ENCODE data around the gene ADM2. TPM values are rescaled to one million over a fixed set of nuclear protein-coding genes. Genes with fewer than 3 reads are reported as not detected.
"Not testable (repeated sequence)": the region's sequence is repeated elsewhere in the genome, so short reads cannot be mapped to it uniquely, and the experiment has no call there.

The ADM2 gene
- total RNA-seq, 1 experiment from 2014 or later, result 4.2 TPM

DNA sequence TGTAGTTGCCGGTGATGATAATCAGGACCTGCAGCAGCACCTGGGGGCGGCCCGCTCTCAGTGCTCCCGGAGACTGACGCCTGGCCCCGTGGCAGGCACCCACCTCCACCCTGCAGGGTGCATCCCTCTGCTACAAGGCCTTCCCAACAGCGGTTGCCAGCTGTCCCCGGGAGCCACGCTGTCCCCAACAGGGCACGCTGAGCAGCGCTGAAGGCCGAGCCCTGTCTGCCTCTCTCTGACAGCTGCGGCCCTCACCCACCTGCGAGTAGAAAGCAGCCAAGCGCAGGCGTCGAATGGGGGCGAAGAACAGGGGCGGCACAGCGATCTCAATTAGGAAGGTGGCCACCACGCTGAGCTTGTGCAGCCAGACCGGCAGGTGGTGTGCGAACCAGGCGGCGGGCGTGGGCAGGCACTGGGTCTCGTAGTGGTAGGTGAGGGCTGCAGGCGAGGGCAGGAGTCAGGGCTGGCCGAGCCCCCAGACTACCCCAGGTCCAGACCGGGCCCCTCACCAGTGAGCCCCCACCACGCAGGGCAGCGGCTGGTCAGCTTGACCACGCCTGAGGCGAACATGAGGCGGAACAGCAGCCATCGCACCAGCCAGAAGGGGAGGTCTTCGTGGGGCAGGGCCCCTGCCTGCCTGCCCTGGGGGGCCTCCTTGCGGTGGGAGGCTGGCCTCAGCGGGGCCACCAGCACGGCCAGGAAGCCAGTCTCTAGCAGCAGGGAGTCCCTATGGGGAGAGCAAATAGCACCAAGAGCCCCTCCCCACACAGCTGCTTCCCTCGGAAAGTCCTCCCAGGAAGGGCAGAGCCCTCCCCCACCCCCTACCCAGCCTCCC, 24.6 kb downstream of the ADM2 start:
- DNase-seq (ENCODE audit: low spot score), result no peak

DNA sequence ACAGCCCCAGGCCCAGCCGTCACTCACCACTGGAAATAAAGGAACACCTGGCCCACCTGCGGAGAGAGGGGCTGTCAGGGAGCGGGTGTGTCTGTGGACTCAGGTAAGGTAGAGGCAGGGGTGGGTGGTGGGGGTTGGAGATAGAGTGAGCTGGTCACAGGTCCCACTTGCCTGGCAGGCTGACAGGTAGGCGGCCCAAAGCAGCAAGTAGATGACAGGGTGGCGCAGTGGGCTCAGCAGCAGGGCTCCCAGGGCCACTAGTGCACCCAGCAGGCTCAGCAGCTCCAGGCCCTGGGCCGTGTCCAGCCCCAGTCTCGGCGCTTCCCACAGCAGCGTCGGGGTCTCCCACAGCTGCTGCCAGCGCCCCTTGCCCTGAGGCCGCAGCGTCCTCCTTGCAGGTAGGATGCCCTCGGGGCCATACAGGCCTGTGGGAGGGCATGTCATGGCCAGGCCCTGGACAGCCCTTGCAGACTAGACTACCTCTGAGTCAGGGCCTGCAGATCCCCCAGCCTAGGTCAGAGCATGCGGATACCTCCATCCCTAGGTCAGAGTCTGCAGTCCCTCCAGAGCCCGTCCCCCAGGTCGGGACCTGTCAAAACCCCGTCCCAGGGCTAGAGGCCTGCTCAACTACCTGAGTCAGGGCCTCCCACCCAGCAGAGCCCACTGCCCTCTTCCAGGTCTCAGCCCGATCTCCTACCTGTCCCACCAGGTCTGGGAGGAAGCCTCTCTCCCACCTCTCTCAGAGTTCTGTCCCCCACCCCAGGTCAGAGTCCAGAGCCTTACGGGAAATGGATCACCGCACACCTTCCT, 25.5 kb downstream of the ADM2 start:
- DNase-seq (ENCODE audit: low spot score), result no peak

DNA sequence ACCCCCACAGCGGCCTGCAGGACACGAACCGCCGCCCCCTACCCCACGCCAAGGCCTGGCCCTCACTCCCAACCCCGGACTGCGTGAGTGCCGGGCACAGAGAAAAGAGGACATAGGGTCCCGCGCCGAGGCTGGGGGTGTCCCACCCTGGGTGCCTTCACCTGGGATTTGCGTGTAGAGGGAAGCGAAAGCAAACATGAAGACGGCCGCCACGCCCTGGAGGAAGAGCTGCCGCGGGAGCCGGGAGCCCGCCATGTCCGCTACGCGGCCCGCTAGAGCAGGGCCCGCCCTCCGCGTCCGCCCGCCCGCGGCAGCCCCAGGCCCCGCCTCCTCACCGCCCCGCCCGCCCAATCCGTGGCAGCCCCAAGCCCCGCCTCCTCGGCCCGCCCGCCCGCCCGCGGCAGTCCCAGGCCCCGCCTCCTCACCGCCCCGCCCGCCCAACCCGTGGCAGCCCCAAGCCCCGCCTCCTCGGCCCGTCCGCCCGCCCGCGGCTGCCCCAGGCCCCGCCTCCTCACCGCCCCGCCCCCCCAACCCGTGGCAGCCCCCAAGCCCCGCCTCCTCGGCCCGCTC, 26.2 kb downstream of the ADM2 start, which contains the start of gene LMF2:
Gene LMF2, minus strand, starts transcription at position 282 of the 570 bp plus-strand sequence. Its CDS starts 27 bp downstream, at position 255.
- DNase-seq (ENCODE audit: low spot score), result no peak

DNA sequence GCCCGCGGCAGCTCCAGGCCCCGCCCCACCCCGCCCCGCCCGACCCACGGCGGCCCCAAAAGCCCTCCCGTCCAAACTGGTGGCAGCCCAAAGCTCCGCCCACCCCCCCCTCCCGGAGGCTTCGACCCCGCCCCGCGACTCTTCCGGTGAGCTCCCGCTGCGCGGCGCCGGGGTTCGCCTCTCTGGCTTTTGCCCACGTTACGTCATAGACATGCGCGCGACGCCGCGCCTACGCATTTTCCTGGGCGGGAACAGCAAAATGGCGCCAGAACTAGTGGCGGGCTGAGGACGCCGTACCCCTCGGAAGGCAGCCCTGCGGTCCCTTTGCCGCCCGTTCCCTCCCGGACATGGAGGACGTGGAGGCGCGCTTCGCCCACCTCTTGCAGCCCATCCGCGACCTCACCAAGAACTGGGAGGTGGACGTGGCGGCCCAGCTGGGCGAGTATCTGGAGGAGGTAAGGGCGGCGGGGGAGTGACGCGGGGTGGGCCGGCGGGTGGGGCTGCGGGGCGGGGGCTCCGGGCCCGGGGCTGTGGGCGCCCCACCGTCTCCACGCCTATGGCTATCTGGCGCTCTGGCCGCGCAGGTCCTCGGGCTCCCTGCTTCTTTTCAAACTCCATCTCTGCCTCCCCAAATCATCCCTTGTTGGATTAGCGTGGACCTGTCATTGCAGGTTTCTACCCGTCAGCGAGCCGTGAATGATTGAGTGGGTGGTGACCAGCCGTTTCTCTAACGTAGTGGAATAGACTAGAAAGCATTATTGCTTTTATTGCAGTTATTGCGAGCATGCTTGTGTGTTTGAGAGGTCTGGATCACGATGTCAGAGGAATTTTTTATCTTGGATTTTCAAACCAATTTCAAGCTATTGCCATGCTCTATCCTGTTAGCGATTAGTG, 26.9 kb downstream of the ADM2 start, which contains the start of gene NCAPH2:
Gene NCAPH2, plus strand, starts transcription at position 234 of the 894 bp plus-strand sequence. Its CDS starts 114 bp downstream, at position 348.
- DNase-seq (ENCODE audit: low spot score), result peak; percentile 92

DNA sequence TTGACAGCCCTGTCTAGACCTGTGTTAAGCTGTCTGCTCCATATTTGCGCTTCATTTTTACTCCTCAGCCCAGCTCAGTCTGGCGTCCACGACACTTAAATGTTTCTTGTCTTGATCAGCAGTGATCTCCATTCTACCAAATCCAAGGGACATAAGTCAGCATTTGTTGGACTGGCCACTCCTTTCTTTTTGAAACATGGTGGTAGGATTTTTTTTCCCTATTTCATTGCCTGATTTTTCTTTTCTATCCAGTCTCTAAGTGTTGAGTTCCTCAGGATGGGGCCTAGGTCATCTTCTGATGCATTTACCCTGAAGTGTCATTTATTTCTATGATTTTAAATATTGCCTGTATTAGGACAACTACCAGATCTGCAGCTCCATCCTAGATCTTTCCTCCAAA, 27.6 kb downstream of the ADM2 start:
- DNase-seq (ENCODE audit: low spot score), result no peak

DNA sequence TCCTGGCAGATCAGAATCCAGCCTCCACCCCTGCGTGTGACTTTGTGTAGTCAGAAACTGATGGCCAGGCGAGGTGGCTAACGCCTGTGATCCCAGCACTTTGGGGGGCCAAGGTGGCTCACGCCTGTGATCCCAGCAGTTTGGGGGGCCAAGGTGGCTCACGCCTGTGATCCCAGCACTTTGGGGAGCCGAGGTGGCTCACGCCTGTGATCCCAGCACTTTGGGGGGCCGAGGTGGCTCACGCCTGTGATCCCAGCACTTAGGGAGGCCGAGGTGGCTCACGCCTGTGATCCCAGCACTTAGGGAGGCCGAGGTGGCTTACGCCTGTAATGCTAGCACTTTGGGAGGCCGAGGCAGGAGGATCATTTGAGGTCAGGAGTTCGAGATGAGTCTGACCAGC, 31.8 kb downstream of the ADM2 start:
- DNase-seq (ENCODE audit: low spot score), result no peak

DNA sequence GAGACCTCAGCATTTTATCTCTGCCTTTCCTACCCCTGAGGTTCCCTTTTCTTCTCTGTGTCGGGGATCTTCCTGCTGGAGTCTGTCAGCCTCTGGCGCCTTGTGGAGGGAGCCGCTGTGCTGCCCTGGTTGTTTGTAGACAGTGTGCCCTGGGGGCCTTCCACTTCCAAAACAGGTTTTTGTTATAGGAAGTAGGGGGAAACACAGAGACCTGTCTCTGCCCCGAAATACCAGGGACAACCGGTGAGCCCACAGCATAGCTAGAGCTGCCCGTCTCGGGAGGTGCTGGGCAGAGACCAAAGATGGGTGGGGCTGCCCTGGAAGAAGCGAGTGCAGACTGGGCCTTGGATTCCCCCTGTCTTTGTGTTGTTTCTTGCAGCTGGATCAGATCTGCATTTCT, 34.7 kb downstream of the ADM2 start:
- no peak for DNase-seq (ENCODE audit: low spot score)

DNA sequence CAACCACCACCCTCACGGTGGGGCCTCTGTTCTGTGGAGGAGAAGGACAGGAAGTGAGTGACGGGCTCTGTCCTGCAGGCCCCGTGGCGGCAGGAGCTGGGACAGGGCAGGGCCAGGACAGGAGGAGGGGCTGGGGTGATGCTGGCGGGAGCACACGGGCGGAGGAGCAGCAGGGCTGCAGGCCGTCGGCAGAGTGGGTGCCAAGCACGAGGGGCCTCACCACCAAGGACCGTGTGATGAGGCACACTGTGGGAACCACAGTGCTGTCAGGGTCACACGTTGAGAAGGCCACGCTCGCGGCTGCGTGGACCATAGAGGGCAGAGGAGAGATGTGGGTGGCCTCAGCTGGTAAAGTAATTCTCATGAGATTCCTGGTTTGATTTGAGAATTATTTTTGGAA, 35.5 kb downstream of the ADM2 start:
- DNase-seq (ENCODE audit: low spot score), result no peak

DNA sequence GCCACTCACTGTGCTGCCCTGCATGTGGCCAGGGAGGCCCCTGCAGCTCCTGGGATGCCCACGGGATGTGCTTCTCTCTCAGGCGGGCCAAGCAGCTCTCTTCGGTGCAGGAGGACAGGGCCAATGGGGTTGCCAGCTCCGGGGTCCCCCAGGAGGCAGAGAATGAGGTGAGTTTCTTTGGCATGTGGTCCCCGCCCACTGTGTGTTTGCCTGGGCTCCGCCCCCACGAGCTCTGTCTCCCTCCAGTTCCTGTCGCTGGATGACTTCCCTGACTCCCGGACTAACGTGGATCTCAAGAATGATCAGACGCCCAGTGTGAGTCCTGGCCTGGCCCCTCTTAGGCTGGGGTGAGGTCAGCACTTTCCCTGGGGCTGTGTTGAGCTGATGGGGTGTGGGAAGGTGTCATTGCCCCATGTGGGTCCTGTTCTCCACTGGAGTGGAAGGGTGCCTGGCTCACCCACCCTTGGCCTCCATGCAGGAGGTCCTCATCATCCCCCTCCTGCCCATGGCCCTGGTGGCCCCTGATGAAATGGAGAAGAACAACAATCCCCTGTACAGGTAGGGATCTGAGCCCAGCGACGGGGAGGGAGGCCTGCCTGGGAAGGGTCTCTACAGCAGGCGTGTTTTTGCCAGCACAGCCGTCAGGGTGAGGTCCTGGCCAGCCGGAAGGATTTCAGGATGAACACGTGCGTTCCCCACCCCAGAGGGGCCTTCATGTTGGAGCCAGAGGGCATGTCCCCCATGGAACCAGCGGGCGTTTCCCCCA, 36.3 kb downstream of the ADM2 start:
- no peak for DNase-seq (ENCODE audit: low spot score)

DNA sequence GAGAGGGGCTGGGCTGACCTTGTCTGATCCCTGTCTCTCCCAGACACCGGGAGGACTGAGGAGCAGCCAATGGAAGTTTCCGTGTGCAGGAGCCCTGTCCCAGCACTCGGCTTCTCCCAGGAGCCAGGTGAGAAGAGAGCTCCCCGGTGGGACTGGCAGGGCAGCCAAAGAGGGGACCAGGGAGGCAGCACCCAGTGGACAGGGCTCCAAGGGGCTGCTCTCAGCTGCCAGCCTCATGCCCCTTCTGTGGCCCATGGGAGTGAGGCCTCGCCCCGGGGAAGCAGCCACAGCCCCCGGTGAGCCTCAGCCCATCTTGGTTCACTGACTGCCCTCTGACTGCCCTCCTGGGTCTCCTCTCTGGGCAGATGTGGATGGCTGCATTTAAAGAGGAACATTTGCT, 37.3 kb downstream of the ADM2 start:
- DNase-seq (ENCODE audit: low spot score), result no peak

DNA sequence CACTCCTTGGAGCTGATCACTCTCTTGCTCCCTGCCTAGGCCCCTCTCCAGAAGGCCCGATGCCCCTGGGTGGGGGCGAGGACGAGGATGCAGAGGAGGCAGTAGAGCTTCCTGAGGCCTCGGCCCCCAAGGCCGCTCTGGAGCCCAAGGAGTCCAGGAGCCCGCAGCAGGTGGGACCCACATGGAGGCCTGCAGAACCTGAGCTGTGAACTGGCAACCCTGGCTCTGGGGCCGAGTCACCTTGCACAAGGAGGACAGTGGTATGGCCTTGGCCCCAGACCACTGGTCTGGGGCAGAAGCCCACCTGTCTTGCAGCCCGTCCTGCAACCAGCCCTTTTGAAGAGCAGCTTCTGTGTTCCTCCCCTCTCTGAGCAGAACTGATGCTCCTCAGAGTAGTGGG, 37.8 kb downstream of the ADM2 start:
- no peak for DNase-seq (ENCODE audit: low spot score)

DNA sequence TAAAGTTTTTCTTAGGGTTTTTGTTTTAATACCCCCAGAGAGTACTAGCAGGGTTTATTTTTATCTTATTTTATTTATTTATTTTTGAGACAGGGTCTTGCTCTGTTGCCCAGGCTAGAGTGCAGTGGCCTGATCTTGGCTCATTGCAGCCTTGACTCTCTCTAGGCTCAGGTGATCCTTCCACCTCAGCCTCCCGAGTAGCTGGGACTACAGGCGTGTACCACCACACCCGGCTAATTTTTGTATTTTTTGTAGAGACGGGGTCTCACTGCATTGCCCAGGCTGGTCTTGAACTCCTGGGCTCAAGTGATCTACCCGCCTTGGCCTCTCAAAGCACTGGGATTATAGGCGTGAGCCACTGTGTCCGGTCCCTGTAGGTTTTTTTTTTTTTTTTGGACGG, 38.8 kb downstream of the ADM2 start:
- not testable (repeated sequence) for DNase-seq (ENCODE audit: low spot score)

DNA sequence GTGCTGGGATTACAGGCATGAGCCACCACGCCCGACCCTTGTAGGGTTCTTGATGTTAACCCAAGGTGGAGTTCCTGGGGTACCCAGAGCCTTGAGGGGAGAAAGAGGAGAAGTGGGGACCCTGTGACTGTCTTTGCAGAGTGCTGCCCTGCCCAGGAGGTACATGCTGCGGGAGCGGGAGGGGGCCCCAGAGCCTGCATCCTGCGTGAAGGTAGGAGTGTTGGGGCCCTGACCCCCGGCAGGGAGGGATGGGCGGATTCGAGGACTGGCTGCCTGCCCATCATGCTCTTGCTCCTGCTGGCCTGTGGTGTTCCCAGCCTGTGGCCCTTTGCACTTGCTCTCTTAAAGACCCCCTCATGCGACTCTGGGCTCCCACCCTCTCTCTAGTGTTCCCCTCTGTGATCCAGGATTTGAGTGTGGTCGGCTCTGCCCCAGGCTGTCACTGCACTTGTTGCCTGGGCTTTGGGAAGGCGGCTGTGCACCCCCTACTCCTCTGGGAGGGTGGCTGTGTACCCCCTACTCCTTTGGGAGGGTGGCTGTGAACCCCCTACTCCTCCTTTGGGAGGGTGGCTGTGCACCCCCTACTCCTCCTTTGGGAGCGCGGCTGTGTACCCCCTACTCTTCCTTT, 39.6 kb downstream of the ADM2 start:
- DNase-seq (ENCODE audit: low spot score), result no peak

DNA sequence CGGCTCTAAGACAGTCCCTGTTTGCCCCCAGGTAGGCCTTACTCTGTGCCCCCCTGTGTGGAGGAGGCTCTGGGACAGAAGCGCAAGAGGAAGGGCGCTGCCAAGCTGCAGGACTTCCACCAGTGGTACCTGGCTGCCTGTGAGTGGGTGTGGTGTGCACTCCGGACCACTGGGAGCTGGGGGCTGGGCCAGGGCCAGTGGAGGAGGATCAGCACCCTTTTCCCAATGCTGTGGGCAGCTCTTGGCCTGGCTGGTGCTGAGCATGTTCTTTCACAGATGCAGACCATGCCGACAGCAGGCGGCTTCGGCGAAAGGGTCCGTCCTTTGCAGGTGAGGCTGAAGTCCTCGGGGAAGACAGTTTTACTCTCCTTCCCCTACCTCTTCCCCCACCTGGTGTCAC, 40.4 kb downstream of the ADM2 start:
- DNase-seq (ENCODE audit: low spot score), result no peak

DNA sequence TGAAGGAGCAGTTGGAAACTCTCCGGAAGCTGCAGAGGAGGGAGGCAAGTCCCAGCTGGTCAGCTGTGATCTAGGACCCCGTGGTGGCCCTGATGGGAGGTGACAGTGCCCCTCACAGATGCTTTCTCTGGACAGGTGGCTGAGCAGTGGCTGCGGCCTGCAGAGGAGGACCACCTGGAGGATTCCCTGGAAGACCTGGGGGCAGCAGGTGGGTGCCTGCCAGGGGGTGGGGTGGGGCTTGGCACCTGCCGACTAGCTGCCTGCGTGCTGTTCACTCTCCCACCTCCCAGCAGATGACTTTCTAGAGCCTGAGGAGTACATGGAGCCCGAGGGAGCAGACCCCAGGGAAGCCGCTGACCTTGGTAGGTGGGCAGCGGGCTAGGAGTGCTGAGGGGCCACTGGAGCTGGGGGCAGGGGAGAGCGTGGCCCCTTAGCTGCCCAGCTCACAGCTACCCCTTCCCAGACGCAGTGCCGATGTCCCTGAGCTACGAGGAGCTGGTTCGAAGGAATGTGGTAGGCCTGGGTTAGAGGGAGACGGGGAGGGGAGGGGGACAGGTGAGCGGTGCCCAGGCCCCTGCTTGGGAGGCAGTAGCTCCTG, 41.0 kb downstream of the ADM2 start:
- DNase-seq (ENCODE audit: low spot score), result no peak

DNA sequence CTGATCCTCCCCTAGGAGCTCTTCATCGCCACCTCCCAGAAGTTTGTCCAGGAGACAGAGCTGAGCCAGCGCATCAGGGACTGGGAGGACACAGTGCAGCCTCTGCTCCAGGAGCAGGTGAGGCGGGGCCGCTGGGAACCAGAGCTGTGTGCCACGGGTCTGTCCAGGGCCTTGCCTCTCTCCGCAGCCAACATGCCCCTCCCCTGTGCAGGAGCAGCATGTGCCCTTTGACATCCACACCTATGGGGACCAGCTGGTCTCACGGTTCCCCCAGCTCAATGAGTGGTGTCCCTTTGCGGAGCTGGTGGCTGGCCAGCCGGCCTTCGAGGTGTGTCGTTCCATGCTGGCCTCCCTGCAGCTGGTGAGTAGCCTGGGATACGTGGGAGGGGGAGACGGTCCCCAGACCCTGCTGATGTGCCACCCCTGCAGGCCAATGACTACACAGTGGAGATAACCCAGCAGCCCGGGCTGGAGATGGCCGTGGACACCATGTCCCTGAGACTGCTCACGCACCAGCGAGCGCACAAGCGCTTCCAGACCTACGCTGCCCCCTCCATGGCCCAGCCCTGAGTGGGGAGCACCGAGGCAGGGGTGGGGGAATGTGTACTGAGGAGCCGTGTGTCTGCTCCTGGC, 41.6 kb downstream of the ADM2 start:
- DNase-seq (ENCODE audit: low spot score), result no peak

DNA sequence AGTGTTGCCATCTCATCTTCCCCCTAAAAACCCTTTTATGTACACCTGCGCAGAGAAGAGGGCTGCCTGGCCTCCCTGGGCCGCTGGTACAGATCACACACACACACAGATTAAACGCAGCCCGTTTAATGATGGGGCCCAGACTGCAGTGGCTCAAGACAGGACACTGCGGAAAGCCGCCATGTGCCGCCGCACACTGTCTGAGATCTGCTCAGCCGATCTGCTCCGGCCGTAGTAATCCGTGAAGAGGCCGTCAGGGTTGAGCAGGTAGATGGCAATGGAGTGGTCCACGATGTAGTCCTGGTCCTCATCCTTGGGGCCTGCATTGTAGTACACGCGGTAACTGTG, 42.1 kb downstream of the ADM2 start:
- no peak for DNase-seq (ENCODE audit: low spot score)

DNA sequence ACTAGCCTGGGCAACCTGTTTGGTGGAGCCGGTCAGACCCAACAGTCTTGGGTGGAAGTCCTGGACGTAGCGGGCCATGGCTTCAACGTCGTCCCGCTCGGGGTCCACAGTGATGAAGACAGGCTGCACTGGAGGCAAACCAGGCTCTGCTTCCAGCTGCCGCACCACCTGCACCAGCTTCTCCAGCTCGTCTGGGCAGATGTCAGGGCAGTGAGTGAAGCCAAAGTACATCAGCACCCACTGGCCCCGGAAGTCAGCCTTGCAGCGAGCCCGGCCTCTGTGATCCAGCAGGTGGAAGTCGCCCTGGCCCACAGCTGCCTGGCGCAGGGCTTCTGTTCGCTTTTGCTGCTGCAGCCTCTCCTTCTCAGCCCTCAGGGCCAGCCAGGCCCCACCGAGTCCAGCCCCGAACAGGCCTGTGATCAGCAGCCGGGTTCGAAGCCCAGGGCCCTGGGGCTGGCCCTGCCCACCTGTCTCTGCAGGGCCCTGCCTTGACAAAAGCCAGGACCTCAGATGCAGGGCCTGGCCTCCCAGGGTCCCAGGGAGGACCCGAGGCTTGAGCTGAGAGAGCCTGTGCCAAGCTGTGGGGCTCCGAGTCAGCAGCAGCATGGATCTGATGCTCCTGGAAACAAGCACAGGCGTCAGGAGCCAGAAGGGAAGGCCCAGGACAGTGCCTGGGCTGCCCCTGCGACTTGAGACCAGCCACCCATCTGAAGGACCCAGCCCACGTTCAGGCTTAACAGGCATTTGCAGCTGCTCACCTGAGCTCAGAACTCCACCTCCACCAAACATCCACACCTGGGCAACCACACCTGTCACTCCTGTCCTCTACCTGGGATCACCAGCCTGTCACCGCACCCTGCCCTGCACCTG, 42.7 kb downstream of the ADM2 start:
- DNase-seq (ENCODE audit: low spot score), result peak; percentile 13

Measured in HT-29 (cell line).